MM.1S (cell line): ENCODE results near the gene PHAF1.
"Not testable (repeated sequence)": the region's sequence is repeated elsewhere in the genome, so short reads cannot be mapped to it uniquely, and the experiment has no call there.

Experiments
- DNase-seq: peaks from one replicate; pipeline ENCODE4 v3.0.0-alpha.2; 2015
- H2AFZ ChIP-seq: fragments of 300-600 bp; sonication (generic); 2 replicates; pipeline ENCODE4 v1.6.0; 2016; ENCODE audit warnings: antibody characterized with exemption, low read length
- H3F3A ChIP-seq: fragments of 300-600 bp; sonication (generic); 2 replicates; pipeline ENCODE4 v1.6.1; 2016; ENCODE audit warnings: mild to moderate bottlenecking, antibody characterized with exemption, low read length, moderate library complexity, mixed read lengths; ENCODE audit not compliant: insufficient read depth
- H3K27ac ChIP-seq: fragments of 300-600 bp; sonication (generic); 2 replicates; pipeline ENCODE4 v1.5.1; 2016; ENCODE audit warnings: mild to moderate bottlenecking, low read length
- H3K27me3 ChIP-seq: fragments of 300-600 bp; sonication (generic); replicated peaks from 2 replicates; pipeline ENCODE4 v1.6.0; 2016; ENCODE audit warnings: low read length; ENCODE audit not compliant: insufficient read depth
- H3K36me3 ChIP-seq: fragments of 300-600 bp; sonication (generic); replicated peaks from 2 replicates; pipeline ENCODE4 v1.6.1; 2016; ENCODE audit warnings: mild to moderate bottlenecking, low read length, mixed read lengths; ENCODE audit not compliant: insufficient read depth
- H3K4me1 ChIP-seq: fragments of 300-600 bp; sonication (generic); 2 replicates; pipeline ENCODE4 v1.6.1; 2016; ENCODE audit warnings: low read length, mixed read lengths
- H3K4me2 ChIP-seq: fragments of 300-600 bp; sonication (generic); 2 replicates; pipeline ENCODE4 v1.6.0; 2016; ENCODE audit warnings: low read depth, low read length
- H3K4me3 ChIP-seq: fragments of 300-600 bp; sonication (generic); 2 replicates; pipeline ENCODE4 v1.5.1; 2016; ENCODE audit warnings: low read length, mixed read lengths
- H3K79me2 ChIP-seq: fragments of 300-600 bp; sonication (generic); 2 replicates; pipeline ENCODE4 v1.6.1; 2016; ENCODE audit warnings: mixed run types, low read length, mixed read lengths
- H3K9ac ChIP-seq: fragments of 300-600 bp; sonication (generic); 2 replicates; pipeline ENCODE4 v1.6.1; 2016; ENCODE audit warnings: low read length, mixed read lengths
- H3K9me2 ChIP-seq: fragments of 300-600 bp; sonication (generic); replicated peaks from 2 replicates; pipeline ENCODE4 v1.6.1; 2016; ENCODE audit warnings: mild to moderate bottlenecking, low read length, mixed read lengths; ENCODE audit not compliant: insufficient read depth
- H3K9me3 ChIP-seq: fragments of 300-600 bp; sonication (generic); replicated peaks from 2 replicates; pipeline ENCODE4 v1.6.1; 2016; ENCODE audit warnings: mild to moderate bottlenecking, low read length, mixed read lengths; ENCODE audit not compliant: insufficient read depth
- H4K20me1 ChIP-seq: fragments of 300-600 bp; sonication (generic); 2 replicates; pipeline ENCODE4 v1.6.1; 2016; ENCODE audit warnings: mild to moderate bottlenecking, low read length, moderate library complexity, mixed read lengths; ENCODE audit not compliant: insufficient read depth
- CTCF ChIP-seq: fragments of 300-600 bp; sonication (generic); IDR thresholded peaks from 2 replicates; pipeline ENCODE4 v1.5.1; 2016; ENCODE audit warnings: antibody characterized with exemption, low read length, mixed read lengths
- EZH2 ChIP-seq: fragments of 300-600 bp; sonication (generic); optimal IDR thresholded peaks from 2 replicates; pipeline ENCODE3; 2017; ENCODE audit warnings: low read depth, mild to moderate bottlenecking, antibody characterized with exemption, low read length, mixed read lengths
- EZH2phosphoT487 ChIP-seq: fragments of 300-600 bp; sonication (generic); IDR thresholded peaks from 2 replicates; pipeline ENCODE4 v1.6.1; 2018; ENCODE audit warnings: antibody characterized with exemption, low read length

PHAF1 gene

GRCh38 chr16:67117716-67118115 lies 8.0 kb downstream of the PHAF1 start:
- no peak for TF ChIP-seq CTCF
- TF ChIP-seq EZH2phosphoT487 = no peak
- no peak for TF ChIP-seq EZH2
- H3K27me3 ChIP-seq = no peaks in the 10 kb centered on the region
- H3K27ac ChIP-seq = no peak overlapping the region
- no peaks in the 10 kb centered on the region for H3K9me2 ChIP-seq
- no peak overlapping the region for H3K9ac ChIP-seq
- no peaks in the 10 kb centered on the region for H3K4me1 ChIP-seq
- no peak for DNase-seq
- H3K4me2 ChIP-seq = no peak overlapping the region
- no peaks in the 10 kb centered on the region for H4K20me1 ChIP-seq
- no peak overlapping the region for H3K4me3 ChIP-seq
- no peaks in the 10 kb centered on the region for H3K9me3 ChIP-seq
- no peaks in the 10 kb centered on the region for H3F3A ChIP-seq
- peaks cover 55% of the 10 kb centered on the region for H3K79me2 ChIP-seq
- no peak overlapping the region for H2AFZ ChIP-seq
- no peaks in the 10 kb centered on the region for H3K36me3 ChIP-seq

GRCh38 chr16:67120025-67120424 lies 10.3 kb downstream of the PHAF1 start:
- no peaks in the 10 kb centered on the region for H3K9me2 ChIP-seq
- no peaks in the 10 kb centered on the region for H4K20me1 ChIP-seq
- no peaks in the 10 kb centered on the region for H3K9me3 ChIP-seq
- no peak overlapping the region for H3K4me3 ChIP-seq
- peaks cover 37% of the 10 kb centered on the region for H3K79me2 ChIP-seq
- no peaks in the 10 kb centered on the region for H3K4me1 ChIP-seq
- H3K27me3 ChIP-seq = no peaks in the 10 kb centered on the region
- no peaks in the 10 kb centered on the region for H3K36me3 ChIP-seq
- H3K4me2 ChIP-seq = no peak overlapping the region
- TF ChIP-seq CTCF (no peak), EZH2 (no peak), EZH2phosphoT487 (no peak)
- no peaks in the 10 kb centered on the region for H3F3A ChIP-seq
- no peak overlapping the region for H3K27ac ChIP-seq
- no peak for DNase-seq
- no peak overlapping the region for H2AFZ ChIP-seq
- no peak overlapping the region for H3K9ac ChIP-seq

GRCh38 chr16:67122799-67123198 lies 13.1 kb downstream of the PHAF1 start:
- DNase-seq, H3K9me3 ChIP-seq, H3K9ac ChIP-seq, H3K9me2 ChIP-seq, H3K4me2 ChIP-seq, H3K4me1 ChIP-seq, H3K27me3 ChIP-seq, H3K4me3 ChIP-seq, H4K20me1 ChIP-seq, H3F3A ChIP-seq, H3K27ac ChIP-seq, H3K36me3 ChIP-seq, H2AFZ ChIP-seq: not testable (repeated sequence)
- H3K79me2 ChIP-seq = peaks cover 14% of the 10 kb centered on the region

GRCh38 chr16:67128417-67128816 lies 18.7 kb downstream of the PHAF1 start:
- no peaks in the 10 kb centered on the region for H3F3A ChIP-seq
- TF ChIP-seq EZH2phosphoT487 = no peak
- TF ChIP-seq CTCF = no peak
- TF ChIP-seq EZH2 = no peak
- H3K27me3 ChIP-seq = no peaks in the 10 kb centered on the region
- no peaks in the 10 kb centered on the region for H4K20me1 ChIP-seq
- no peak overlapping the region for H3K4me2 ChIP-seq
- H3K27ac ChIP-seq = no peak overlapping the region
- no peak for DNase-seq
- H3K79me2 ChIP-seq = no peaks in the 10 kb centered on the region
- no peak overlapping the region for H3K4me3 ChIP-seq
- no peaks in the 10 kb centered on the region for H3K4me1 ChIP-seq
- no peak overlapping the region for H2AFZ ChIP-seq
- H3K9me2 ChIP-seq = no peaks in the 10 kb centered on the region
- H3K9me3 ChIP-seq = no peaks in the 10 kb centered on the region
- H3K36me3 ChIP-seq = no peaks in the 10 kb centered on the region
- H3K9ac ChIP-seq = no peak overlapping the region
